ENCODE data around the gene ADAMTS17. TPM values are rescaled to one million over a fixed set of nuclear protein-coding genes. Genes with fewer than 3 reads are reported as not detected.

Gene ADAMTS17
- total RNA-seq, 4 donors from 2014 or later: 7.2 to 15.1 (median 8.9) TPM

- Histone ChIP-seq H3K27me3 (no peaks in the 10 kb centered on the region), H3K4me3 (no peak overlapping the region), H3K9me3 (no peaks in the 10 kb centered on the region), H3K4me1 (no peaks in the 10 kb centered on the region), H3K36me3 (no peaks in the 10 kb centered on the region), H3K27ac (no peak overlapping the region)
- peak in 2 of 3 donors; percentile 3 to 6 for DNase-seq
- TF ChIP-seq, protein P1, sequence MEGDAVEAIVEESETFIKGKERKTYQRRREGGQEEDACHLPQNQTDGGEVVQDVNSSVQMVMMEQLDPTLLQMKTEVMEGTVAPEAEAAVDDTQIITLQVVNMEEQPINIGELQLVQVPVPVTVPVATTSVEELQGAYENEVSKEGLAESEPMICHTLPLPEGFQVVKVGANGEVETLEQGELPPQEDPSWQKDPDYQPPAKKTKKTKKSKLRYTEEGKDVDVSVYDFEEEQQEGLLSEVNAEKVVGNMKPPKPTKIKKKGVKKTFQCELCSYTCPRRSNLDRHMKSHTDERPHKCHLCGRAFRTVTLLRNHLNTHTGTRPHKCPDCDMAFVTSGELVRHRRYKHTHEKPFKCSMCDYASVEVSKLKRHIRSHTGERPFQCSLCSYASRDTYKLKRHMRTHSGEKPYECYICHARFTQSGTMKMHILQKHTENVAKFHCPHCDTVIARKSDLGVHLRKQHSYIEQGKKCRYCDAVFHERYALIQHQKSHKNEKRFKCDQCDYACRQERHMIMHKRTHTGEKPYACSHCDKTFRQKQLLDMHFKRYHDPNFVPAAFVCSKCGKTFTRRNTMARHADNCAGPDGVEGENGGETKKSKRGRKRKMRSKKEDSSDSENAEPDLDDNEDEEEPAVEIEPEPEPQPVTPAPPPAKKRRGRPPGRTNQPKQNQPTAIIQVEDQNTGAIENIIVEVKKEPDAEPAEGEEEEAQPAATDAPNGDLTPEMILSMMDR (IDR thresholded peaks at IDR 0.05): no peak
- TF ChIP-seq POLR2A (IDR thresholded peaks at IDR 0.05): no peak
These were observed 87.1 kb downstream of the ADAMTS17 start for GRCh38 chr15:100254691-100255090.

GRCh38 chr15:100254285-100254684 lies 87.5 kb downstream of the ADAMTS17 start:
- no peak for TF ChIP-seq POLR2A (IDR thresholded peaks at IDR 0.05)
- H3K9me3 ChIP-seq: no peaks in the 10 kb centered on the region
- H3K27ac ChIP-seq: no peak overlapping the region
- no peaks in the 10 kb centered on the region for H3K27me3 ChIP-seq
- no peak overlapping the region for H3K4me3 ChIP-seq
- no peaks in the 10 kb centered on the region for H3K4me1 ChIP-seq
- peak in 2 of 3 donors; percentile 6 to 8 for DNase-seq
- H3K36me3 ChIP-seq: no peaks in the 10 kb centered on the region

GRCh38 chr15:100253640-100254039 lies 88.1 kb downstream of the ADAMTS17 start:
- Histone ChIP-seq H3K27ac (no peak overlapping the region), H3K27me3 (no peaks in the 10 kb centered on the region), H3K4me3 (no peak overlapping the region), H3K36me3 (no peaks in the 10 kb centered on the region), H3K9me3 (no peaks in the 10 kb centered on the region), H3K4me1 (no peaks in the 10 kb centered on the region)
- TF ChIP-seq POLR2A (IDR thresholded peaks at IDR 0.05): no peak
- TF ChIP-seq, protein P1 (IDR thresholded peaks at IDR 0.05): no peak
- peak in 1 of 3 donors; percentile 9 for DNase-seq

- Histone ChIP-seq H3K4me3 (no peak overlapping the region), H3K27ac (no peak overlapping the region), H3K4me1 (no peaks in the 10 kb centered on the region), H3K27me3 (no peaks in the 10 kb centered on the region), H3K36me3 (no peaks in the 10 kb centered on the region), H3K9me3 (no peaks in the 10 kb centered on the region)
- DNase-seq: peak in 1 of 3 donors; percentile 6
- TF ChIP-seq, protein P1 (IDR thresholded peaks at IDR 0.05): no peak
- TF ChIP-seq POLR2A (IDR thresholded peaks at IDR 0.05): no peak
These were observed 88.9 kb downstream of the ADAMTS17 start for GRCh38 chr15:100252779-100253417.

GRCh38 chr15:100252359-100252758 lies 89.4 kb downstream of the ADAMTS17 start:
- no peaks in the 10 kb centered on the region for H3K9me3 ChIP-seq
- H3K27me3 ChIP-seq: no peaks in the 10 kb centered on the region
- peak in 2 of 3 donors; percentile 5 to 36 for DNase-seq
- no peaks in the 10 kb centered on the region for H3K4me1 ChIP-seq
- no peak overlapping the region for H3K27ac ChIP-seq
- H3K36me3 ChIP-seq: no peaks in the 10 kb centered on the region
- no peak overlapping the region for H3K4me3 ChIP-seq
- no peak for TF ChIP-seq POLR2A (IDR thresholded peaks at IDR 0.05)
- TF ChIP-seq, protein P1 (IDR thresholded peaks at IDR 0.05): no peak

DNA sequence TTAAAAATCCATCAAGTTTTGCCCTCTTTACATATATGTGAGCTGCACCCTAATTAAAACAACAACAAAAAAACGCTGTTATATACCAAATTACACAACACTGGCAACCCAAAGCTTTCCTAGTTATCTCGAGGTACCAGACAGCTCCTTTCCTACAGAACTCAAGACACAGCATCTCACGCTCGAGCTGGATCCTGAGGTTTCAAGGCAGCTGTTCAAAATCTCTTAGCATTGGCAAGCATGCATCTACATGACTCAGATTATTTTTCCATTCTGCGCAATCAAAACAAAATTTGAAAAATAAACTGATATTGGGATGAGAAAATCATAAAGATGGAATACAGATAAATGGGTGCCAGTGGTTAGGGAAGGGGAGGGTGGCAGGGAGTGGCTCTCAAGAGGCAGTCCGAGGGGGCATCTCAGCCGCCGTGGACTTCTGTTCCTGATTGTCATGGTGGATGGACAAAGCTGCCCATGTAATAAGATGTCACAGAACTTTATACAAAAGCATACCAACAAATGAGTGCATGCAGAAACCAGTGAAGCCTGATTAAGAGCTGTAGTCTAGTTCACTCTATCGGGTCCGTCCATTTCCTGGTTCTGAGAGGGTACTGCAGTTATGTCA lies 91.5 kb downstream of the ADAMTS17 start:
- Histone ChIP-seq H3K27ac (no peak overlapping the region), H3K27me3 (no peaks in the 10 kb centered on the region), H3K9me3 (no peaks in the 10 kb centered on the region), H3K36me3 (no peaks in the 10 kb centered on the region), H3K4me3 (no peak overlapping the region), H3K4me1 (no peaks in the 10 kb centered on the region)
- peak in 1 of 3 donors; percentile 28 for DNase-seq
- TF ChIP-seq, protein P1 (IDR thresholded peaks at IDR 0.05): no peak
- TF ChIP-seq POLR2A (IDR thresholded peaks at IDR 0.05): no peak
